ENCODE data around the gene MOXD1.

Gene MOXD1

DNA sequence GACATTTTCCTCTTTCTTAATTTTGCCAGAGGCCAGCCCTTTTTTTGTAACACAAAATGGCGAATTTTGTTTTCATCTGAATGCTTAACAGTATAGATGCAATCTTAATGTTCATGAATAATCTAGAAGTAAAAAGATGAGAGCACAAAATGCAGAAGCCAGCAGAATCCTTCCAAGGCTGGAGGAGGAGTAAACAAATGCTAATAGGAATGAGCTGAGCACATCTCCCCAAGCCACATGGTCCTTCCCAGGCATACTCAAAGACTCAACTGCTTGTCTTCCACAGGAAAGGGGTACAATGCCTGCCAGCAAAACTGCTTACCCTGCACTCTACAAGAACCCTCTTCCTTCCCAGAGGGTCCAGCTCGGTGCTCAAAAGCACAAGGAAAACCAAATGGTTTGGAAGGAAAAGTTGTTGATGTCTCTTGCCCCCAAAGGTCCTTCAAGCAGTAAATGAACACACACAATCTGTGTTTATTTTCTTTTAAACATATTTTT is 155.1 kb downstream of the MOXD1 start:
- no peak overlapping the region for H3K4me3 ChIP-seq (ENCODE audit: low read depth, low read length)
- in situ Hi-C loops (cut with HindIII; ENCODE audit: low sequenced_read_pairs) = no loop called here
- no peak for DNase-seq (ENCODE audit: low read depth, low spot score)
- TF ChIP-seq CTCF (IDR thresholded peaks at IDR 0.05; ENCODE audit: low read depth, low read length) = no peak

Measured in astrocyte of the spinal cord (primary cell).